ENCODE measurements around the gene PROSER3. TPM values are rescaled to one million over a fixed set of nuclear protein-coding genes. Genes with fewer than 3 reads are reported as not detected.

PROSER3 gene
- total RNA-seq, 4 donors from 2014 or later, result 9.6 to 23.8 (median 17.1) TPM

GRCh38 chr19:35759697-35760096, 1.7 kb downstream of the PROSER3 start:
- DNase-seq (ENCODE audit: low spot score in 2 of 2), result peak in 1 of 2 donors; percentile 58
- TF ChIP-seq POLR2AphosphoS5 (IDR thresholded peaks at IDR 0.05) (no peak), POLR2A (IDR thresholded peaks at IDR 0.05) (no peak), CTCF (IDR thresholded peaks at IDR 0.05) (no peak), EP300 (IDR thresholded peaks at IDR 0.05) (no peak)
- no peaks in the 10 kb centered on the region for H3K9me3 ChIP-seq
- peaks cover 20% of the 10 kb centered on the region for H3K36me3 ChIP-seq
- H3K4me1 ChIP-seq, result peaks cover 47% of the 10 kb centered on the region
- no peak overlapping the region for H3K27ac ChIP-seq
- WGBS, result 100% methylated on average over 2 of the region's 2 CpGs
- no peaks in the 10 kb centered on the region for H3K27me3 ChIP-seq
- no peak overlapping the region for H3K4me3 ChIP-seq

GRCh38 chr19:35760711-35761349, 2.9 kb downstream of the PROSER3 start:
- peaks cover 36% of the 10 kb centered on the region for H3K4me1 ChIP-seq
- no peak for TF ChIP-seq POLR2AphosphoS5 (IDR thresholded peaks at IDR 0.05)
- TF ChIP-seq CTCF (IDR thresholded peaks at IDR 0.05), result no peak
- no peak for TF ChIP-seq EP300 (IDR thresholded peaks at IDR 0.05)
- TF ChIP-seq POLR2A (IDR thresholded peaks at IDR 0.05), result no peak
- H3K27me3 ChIP-seq, result no peaks in the 10 kb centered on the region
- H3K36me3 ChIP-seq, result peaks cover 31% of the 10 kb centered on the region
- H3K4me3 ChIP-seq, result no peak overlapping the region
- H3K27ac ChIP-seq, result no peak overlapping the region
- no peak for DNase-seq (ENCODE audit: low spot score in 2 of 2)
- H3K9me3 ChIP-seq, result no peaks in the 10 kb centered on the region
- 100% methylated on average over 4 of the region's 4 CpGs for WGBS

GRCh38 chr19:35764432-35765315, 6.7 kb downstream of the PROSER3 start:
- Histone ChIP-seq H3K36me3 (peaks cover 58% of the 10 kb centered on the region), H3K27ac (no peak overlapping the region), H3K4me1 (peaks cover 4% of the 10 kb centered on the region), H3K27me3 (no peaks in the 10 kb centered on the region), H3K4me3 (no peak overlapping the region), H3K9me3 (no peaks in the 10 kb centered on the region)
- DNase-seq (ENCODE audit: low spot score in 2 of 2), result no peak
- TF ChIP-seq POLR2AphosphoS5 (IDR thresholded peaks at IDR 0.05) (no peak), EP300 (IDR thresholded peaks at IDR 0.05) (no peak), CTCF (IDR thresholded peaks at IDR 0.05) (no peak), POLR2A (IDR thresholded peaks at IDR 0.05) (no peak)
- WGBS, result 90% methylated on average over 17 of the region's 17 CpGs

- Histone ChIP-seq H3K27me3 (no peaks in the 10 kb centered on the region), H3K36me3 (peaks cover 57% of the 10 kb centered on the region), H3K9me3 (no peaks in the 10 kb centered on the region), H3K4me1 (no peaks in the 10 kb centered on the region), H3K27ac (no peak overlapping the region), H3K4me3 (no peak overlapping the region)
- DNase-seq (ENCODE audit: low spot score in 2 of 2), result no peak
- TF ChIP-seq POLR2A (IDR thresholded peaks at IDR 0.05) (no peak), EP300 (IDR thresholded peaks at IDR 0.05) (no peak), CTCF (IDR thresholded peaks at IDR 0.05) (no peak), POLR2AphosphoS5 (IDR thresholded peaks at IDR 0.05) (no peak)
- 85% methylated on average over 2 of the region's 11 CpGs for WGBS
These were observed 8.7 kb downstream of the PROSER3 start for GRCh38 chr19:35766571-35767104.

Measured in suprapubic skin (tissue), 4 donors.